ENCODE results near the gene GRK3.
"Not testable (repeated sequence)": the region's sequence is repeated elsewhere in the genome, so short reads cannot be mapped to it uniquely, and the experiment has no call there.

The GRK3 gene

GRCh38 chr22:25564320-25564978, at the start of gene GRK3:
Gene GRK3, plus strand, starts transcription at chr22:25564675. Its CDS starts 366 bp downstream, at chr22:25565041.
- DNase-seq, result peak; percentile 49

GRCh38 chr22:25518000-25518663, 46.3 kb upstream of the GRK3 start:
- no peak for DNase-seq

DNA sequence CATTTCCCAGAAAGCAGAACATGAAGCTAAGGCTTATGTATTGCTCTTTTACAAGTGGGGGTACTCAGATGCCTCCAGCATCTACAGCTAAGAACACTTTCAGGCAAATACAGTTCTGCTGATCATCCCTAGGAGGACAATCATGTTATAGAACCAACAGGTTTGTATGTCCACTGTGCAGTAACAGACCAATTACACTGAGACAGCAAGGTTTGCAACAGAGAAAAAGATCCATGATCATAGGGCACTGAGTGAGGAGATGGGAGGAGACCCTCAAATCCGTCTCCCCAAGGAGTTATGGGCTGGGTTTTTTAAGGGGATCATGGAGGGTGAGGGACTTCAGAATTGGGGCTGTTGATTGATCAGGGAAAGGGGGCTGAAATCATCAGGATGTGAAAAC, 39.1 kb upstream of the GRK3 start:
- DNase-seq, result no peak

GRCh38 chr22:25525804-25526584, 38.5 kb upstream of the GRK3 start:
- DNase-seq, result not testable (repeated sequence)

DNA sequence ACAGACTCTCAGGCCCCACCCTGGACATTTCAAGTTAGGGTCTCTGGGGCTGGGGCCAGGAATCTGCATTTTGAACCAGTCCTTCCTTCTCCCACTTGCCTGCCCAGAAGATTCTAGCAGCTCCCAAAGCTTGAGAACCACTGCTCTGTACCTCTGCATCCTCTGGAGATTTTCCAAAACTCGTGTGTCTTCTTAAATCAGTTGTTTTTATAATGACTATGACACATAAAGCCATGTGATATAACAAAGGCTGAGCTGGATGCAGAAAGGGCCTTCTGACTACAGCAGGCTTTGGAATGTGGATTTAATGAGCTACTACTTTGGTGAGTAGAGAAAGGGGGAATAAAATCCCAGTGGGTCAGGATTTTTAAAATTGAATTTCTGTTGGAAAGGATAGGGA, 37.5 kb upstream of the GRK3 start:
- not testable (repeated sequence) for DNase-seq

DNA sequence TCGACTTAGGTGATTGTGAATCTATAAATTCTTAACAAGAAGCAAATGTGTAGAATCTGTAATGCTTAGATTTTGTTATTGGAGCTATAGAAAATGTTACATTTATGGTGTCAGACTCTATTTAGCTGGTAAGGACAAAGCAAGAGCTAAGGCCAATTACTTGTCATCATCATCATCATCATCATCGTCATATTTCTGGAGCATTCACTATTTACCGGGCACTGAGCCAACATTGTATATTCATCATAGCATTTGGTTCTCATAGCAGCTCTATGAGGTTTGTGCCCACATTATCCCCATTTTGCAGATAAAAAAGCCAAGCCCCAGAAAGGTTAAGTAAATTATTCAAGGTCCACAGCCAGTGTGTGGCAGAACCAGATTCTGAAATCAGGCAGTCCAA, 36.4 kb upstream of the GRK3 start:
- not testable (repeated sequence) for DNase-seq

- DNase-seq, result not testable (repeated sequence)
Observed at GRCh38 chr22:25529059-25529458, 35.4 kb upstream of the GRK3 start.

DNA sequence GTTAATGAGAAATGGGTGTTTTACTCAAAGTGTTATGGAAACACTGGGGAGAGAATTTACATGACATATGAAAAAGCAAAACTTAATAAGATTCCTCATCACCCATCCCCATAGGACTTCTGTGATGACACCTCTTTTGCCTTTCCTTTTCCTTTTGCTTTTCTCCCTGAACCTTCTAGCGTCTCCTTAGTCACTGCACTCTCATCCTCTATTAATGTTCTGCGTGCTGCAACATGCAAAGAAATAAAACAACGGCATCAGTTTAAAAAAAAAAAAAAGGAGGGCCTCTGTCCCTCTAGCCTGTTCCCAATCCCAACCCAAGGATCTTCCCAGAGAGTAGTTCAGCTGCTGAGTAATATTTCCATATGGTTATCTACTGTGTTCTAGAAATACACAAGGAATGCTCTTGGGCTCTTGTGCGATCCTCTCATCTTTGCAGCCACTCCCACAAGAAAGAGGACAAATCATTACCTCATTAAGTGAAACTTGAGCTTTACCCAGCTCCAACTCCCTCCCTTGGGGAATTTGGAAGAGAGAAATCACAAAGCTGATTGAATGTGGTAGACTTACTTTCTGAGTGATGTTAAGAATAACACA, 34.8 kb upstream of the GRK3 start:
- not testable (repeated sequence) for DNase-seq

DNA sequence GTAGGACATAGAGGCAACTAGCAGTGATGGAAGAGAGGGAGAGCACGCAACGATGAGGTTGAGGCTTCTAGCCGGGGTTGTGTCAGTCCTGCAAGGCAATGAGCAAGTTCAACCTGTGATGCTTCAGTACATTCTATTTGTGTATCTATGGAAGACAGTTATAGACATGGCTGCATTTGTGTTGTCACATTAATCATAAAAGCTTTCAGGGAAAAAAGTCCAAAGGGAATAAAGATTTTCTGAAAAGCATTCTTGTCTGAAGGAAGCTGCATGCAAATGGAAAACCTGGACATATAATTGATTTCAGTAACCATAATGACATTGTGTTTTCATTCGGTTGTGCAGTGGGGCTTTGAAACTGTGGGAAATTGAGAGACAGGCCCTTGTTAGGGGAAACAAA, 32.8 kb upstream of the GRK3 start:
- not testable (repeated sequence) for DNase-seq

DNA sequence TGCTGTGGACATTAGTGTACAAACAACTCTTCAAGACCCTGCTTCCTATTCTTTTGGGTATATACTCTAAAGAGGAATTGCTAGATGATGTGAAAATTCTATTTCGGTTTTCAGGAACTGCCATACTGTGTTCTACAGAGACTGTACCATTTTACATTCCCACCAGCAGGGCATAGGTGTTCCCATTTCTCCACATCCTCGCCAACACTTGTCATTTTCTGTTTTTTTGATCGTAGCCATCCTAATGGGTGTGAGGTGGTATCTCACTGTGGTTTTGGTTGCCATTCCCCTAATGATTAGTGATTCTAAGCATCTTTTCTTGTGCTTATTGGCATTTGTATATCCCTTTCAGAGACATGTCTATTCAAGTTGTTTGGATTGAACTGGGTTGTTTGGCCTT, 29.8 kb upstream of the GRK3 start:
- DNase-seq, result no peak

DNA sequence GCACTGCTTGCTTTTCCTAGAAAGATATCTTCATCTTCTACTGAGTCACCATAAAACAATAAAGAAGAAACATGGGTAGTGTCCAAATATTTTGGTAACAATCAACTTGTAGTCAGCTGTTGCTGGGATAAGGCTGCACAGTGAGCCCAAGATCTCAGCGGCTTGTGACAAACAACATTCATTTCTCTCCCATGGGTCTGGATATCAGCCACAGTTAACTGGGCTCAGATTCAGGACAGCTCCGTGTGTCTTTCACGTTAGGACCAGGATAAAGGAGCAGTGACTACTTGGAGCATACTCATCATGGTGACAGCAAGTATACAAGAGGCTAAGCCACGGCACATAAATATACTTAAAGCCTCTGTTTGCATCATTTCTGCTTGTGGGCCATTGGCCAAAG, 27.9 kb upstream of the GRK3 start:
- DNase-seq, result no peak

- DNase-seq, result no peak
Observed at GRCh38 chr22:25540166-25540907, 24.1 kb upstream of the GRK3 start.

GRCh38 chr22:25540908-25541660, 23.4 kb upstream of the GRK3 start:
- no peak for DNase-seq

DNA sequence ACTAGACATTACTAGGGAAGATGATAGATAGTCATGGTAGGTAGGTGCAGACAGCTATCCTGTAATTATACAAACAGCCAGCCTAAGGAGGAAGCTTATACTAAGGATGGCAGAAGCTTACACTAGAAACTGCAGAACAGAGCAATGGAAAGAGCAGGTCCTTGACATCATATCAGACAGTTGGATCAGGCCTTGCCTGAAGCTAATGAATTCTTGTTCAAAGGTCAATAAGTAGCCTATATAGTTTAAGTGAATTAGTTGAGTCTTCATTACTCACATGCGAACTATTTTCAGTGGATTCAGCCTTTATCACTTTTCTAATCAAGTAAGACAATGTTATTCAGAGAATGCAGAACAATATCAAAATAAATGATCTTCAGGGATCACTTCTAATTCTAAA, 22.3 kb upstream of the GRK3 start:
- no peak for DNase-seq

- DNase-seq, result no peak
Observed at GRCh38 chr22:25542720-25543402, 21.6 kb upstream of the GRK3 start.

GRCh38 chr22:25545146-25545545, 19.3 kb upstream of the GRK3 start:
- DNase-seq, result no peak

- no peak for DNase-seq
Observed at GRCh38 chr22:25545672-25546071, 18.8 kb upstream of the GRK3 start.

DNA sequence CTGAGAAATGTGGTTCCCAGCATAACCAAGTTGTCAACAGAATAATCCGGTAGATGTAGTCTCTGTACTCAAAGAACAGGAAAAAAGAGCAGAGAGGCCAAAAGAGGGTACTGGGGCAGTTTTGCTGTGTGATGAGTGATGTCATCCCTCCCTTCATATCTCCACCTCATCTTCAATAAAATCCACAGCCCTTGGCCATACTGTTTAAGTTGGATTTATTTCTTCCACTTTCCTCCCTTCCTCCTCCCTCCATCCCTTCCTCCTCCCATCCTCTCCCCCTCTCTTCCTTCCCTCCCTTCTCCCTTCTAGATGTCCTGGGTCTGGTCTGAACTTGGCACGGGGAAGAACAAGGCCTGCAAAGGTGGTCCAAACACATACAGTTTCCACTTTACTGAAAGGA, 18.2 kb upstream of the GRK3 start:
- no peak for DNase-seq

DNA sequence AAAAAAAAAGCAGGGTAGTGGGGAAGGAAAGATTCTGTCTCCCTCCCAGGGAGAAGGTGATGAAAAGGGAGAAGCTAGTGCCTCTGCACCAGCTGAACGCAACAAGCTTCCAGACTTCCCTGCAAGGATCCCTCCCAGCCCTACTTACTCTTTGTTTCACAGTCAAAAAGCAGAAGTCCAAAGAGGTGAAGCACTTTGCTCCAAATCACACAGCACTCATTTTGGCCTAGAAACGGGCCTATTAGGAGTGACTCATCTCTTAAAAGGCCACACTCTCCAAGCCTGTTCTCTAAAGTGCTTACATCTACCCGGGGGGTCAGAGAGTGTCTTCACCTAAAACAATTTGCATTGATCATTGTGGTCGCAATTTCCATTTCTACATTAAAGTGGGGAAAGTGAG, 17.7 kb upstream of the GRK3 start:
- no peak for DNase-seq

DNA sequence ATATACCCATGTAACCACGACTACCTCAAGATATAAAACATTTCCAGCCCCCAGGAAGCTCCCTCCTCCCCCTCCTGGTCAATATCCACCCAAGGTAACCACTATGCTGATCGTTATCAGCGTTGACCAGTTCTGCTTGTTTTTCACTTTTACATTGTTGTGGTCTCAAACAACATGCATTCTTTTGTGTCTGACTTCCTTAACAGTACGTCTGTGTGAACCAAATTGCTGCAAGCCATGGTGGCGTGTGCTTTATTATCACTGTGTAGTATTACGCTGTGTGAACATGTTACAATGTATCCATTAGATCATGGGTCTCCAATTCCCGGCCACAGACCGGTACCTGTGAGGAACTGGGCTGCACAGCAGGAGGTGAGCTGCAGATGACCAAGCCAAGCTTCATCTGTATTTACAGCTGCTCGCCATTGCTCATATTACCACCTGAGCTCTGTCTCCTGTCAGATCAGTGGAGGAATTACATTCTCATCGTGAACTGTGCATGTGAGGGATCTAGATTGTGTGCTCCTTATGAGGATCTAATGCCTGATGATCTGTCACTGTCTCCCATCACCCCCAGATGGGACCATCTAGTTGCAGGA, 15.5 kb upstream of the GRK3 start:
- no peak for DNase-seq

GRCh38 chr22:25551396-25551795, 13.1 kb upstream of the GRK3 start:
- no peak for DNase-seq

Measured in NCI-H1105 treated with DMSO at 0.1 percent for 48 hours (cell line).